Stimulated activated CD4-positive, alpha-beta T cell treated with anti-CD3 and anti-CD28 coated beads, Interleukin-1b, Interleukin-23, amount 100 ng/mL, for 1 hour (primary cell): ENCODE data around the gene TPSB2.
"Not testable (repeated sequence)": the region's sequence is repeated elsewhere in the genome, so short reads cannot be mapped to it uniquely, and the experiment has no call there.

ENCODE experiments used
- DNase-seq, 2 donors: peaks; one replicate each; pipeline ENCODE4 v3.0.0-alpha.2; 2020; ENCODE audit warnings: low read depth in 2 of 2

Gene TPSB2

GRCh38 chr16:1261131-1261892 is 31.3 kb upstream of the TPSB2 start:
- DNase-seq = no peak

- DNase-seq = no peak
Observed at GRCh38 chr16:1260101-1260680, 30.2 kb upstream of the TPSB2 start.

- DNase-seq = no peak
Observed at GRCh38 chr16:1259760-1260068, 29.7 kb upstream of the TPSB2 start.

GRCh38 chr16:1258906-1259759 is 29.1 kb upstream of the TPSB2 start:
- no peak for DNase-seq

- no peak for DNase-seq
Observed at GRCh38 chr16:1258225-1258600, 28.2 kb upstream of the TPSB2 start.

- no peak for DNase-seq
Observed at GRCh38 chr16:1257561-1258224, 27.7 kb upstream of the TPSB2 start.

- DNase-seq = no peak
Observed at GRCh38 chr16:1256874-1257322, 26.9 kb upstream of the TPSB2 start.

- DNase-seq = not testable (repeated sequence)
Observed at GRCh38 chr16:1256296-1256873, 26.4 kb upstream of the TPSB2 start.

- not testable (repeated sequence) for DNase-seq
Observed at GRCh38 chr16:1255276-1256122, 25.5 kb upstream of the TPSB2 start, which contains the start of gene TPSD1. Gene TPSD1 (plus strand): TSS chr16:1256069. CDS start chr16:1256281, 212 bp downstream.

DNA sequence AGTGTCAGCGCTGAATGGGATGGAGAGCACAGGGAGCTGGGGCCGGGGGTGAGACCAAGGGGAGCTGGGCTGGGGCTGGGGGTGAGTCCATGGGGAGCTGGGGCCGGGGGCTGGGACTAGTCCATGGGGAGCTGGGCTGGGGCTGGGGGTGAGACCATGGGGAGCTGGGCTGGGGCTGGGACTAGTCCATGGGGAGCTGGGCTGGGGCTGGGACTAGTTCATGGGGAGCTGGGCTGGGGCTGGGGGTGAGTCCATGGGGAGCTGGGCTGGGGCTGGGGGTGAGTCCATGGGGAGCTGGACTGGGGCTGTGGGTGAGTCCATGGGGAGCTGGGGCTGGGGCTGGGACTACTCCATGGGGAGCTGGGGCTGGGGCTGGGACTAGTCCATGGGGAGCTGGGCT is 24.8 kb upstream of the TPSB2 start:
- DNase-seq = not testable (repeated sequence)

DNA sequence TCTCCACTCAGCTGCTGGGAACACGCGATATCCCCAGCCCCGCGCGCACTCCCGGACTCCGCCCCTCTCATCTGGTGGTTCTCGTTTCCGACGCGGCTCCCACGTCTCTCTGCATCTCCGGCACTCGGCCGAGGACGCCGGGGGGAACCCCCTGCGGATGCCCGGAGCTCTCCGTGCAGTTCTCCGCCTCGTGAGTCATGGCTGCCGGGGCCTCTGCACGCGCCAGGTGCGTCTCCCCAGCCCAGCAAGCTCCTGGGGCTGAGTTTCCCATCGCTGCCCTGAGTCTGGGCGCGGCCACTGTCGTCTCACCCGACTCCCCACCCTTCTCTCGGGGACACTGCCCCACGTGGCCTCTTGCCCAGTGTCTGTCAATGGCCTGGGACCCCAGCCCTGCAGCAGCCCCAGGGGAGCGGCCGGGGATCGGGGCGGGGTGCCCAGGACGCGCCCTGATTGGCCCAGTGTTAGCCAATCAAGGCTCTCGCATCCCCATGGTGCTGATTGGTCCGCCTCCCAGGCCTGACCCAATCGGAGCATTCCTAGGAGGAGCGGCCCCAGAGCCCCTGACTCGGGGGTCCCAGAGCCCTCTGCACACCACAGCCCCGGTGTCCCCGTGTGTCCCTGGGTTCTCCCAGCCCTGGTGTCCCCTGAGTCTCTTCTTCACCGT is 23.8 kb upstream of the TPSB2 start:
- DNase-seq = not testable (repeated sequence)

DNA sequence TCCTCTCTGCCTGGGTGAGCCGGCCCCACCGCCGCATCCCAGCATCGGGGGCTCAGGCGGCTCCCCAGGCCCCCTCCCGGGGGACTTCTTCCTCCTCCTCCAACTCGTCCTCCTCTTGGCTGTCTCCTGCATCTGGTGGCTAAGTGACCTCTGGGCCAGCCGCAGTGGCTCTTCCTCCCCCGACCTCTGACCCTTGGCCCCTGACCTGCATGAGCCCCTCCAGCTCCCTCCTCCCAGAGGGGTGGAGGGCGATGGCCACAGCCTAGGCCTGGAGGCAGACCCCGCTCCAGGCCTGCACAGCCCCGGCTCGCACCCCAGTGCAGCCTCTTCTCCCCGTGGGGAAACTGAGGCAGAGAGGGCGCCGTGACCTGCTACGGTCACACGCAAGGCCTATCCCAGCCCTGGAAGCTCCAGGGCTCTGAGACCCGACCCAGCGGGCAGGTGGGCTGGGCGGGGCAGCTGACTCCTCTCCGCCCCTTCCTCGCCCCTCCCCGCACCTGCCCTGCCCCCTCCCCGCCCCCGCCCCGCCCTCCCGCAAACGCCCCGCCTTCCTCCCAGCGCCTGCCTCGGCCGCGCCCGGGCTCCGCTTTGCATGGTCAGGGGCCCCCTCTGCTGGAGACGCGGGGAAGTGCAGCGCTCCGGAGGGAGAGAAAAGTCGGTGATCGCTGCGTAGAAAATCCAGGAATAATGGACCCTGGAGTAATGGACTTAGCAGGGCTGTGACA is 19.2 kb upstream of the TPSB2 start:
- DNase-seq = not testable (repeated sequence)

GRCh38 chr16:1247903-1248537 is 18.0 kb upstream of the TPSB2 start:
- not testable (repeated sequence) for DNase-seq

- DNase-seq = no peak
Observed at GRCh38 chr16:1245452-1246020, 15.6 kb upstream of the TPSB2 start.

DNA sequence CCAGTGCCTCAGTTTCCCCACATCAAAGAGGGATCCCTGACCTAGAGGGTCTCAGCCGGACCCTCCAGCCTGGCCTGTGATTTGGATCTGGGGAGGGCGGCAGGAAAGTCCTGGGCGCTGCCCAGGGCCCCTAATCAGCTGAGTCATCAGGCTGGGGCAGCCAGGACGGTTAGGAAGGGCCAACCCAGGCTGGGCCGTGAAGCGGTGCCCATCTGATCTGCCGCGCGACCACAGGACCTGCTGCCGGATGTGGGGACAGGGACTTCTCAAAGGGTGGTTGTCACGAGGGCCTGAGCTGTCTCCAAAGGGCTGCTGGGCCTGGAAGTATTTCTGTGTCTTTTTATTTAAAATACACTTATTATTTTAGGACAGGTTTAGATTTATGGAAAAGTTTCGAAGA is 14.9 kb upstream of the TPSB2 start:
- no peak for DNase-seq

DNA sequence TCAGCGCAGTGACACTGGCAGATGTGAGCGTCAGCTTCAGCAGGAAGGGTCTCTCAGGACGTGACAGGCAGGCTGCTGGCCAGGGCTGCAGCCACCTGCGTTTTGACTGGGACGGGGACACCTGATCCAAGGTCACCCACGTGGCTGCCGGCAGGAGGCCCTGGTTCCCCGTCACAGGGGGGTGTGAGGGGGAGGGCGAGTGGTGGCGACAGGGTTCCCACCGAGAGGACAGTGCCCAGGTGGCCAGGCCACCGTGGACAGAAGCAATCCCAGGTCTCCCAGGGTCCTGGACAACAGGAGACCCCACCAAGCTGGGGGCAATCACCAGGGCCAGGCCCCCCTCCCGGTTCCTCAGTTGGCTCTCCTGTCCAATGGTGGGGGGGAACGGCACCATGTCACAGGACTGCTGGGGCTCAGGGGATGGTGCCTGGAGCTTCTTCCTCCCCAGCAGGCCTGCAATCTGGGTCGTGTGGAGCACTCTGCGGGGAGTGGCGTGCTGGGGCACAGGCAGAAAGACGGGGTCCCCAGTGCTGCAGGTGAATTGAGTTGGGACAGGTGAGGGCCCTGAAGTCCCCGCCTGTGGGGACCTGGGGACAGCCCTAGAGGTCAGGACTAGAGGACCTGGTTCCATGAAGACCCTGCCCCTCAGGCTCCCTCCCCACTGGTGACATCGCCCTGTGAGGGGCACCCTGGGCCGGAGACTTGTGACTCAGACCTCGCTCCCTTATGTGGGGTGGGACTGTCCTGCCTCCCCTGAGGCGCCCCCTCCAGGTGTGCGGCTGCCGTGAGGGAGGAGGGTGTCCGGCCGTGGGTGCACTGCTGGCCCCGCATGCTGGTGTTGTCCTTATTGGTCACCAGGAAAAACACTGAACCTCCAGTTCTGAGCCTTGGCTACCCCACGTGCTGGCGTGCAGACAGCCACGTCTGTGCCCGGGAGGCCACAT is 14.2 kb upstream of the TPSB2 start:
- DNase-seq = not testable (repeated sequence)

DNA sequence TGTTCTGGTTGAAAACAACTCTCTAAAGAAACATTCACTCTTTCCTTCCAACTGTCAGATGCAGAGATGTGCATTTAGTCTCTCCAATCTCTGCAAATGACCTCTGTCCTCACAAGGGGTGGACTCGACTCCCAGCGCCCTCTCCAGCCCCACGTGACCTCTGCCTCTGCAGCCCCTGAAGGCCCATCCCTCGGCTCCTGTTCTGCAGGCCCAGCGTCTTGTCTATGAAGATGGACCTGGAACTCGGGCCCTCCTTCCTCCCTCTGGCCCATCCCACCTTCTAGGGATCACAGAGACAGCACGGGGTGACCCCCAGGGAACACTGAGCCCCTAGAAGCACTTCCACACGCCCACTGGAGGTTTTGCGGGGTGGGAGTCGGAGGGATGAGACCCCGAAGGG is 13.4 kb upstream of the TPSB2 start:
- not testable (repeated sequence) for DNase-seq
